Thyroid gland (tissue), 4 donors: ENCODE measurements around the gene SLC43A3. TPM values are rescaled to one million over a fixed set of nuclear protein-coding genes. Genes with fewer than 3 reads are reported as not detected.
A peak's percentile ranks its signal among the peaks of the same experiment; 100 is the strongest.

Source experiments
- DNase-seq, 2 donors: peaks; one replicate each; pipeline ENCODE4 v3.0.0-alpha.2; 2019
- H3K27ac ChIP-seq, 3 donors: fragments of 200-600 bp; sonication (generic); 1 replicate in 2 of 3; 2 replicates in 1 of 3; pipeline ENCODE4 v1.5.1; 2016 to 2019; ENCODE audit warnings: mild to moderate bottlenecking in 1 of 3, moderate library complexity in 1 of 3
- H3K27me3 ChIP-seq: fragments of 200-600 bp; sonication (generic); one replicate; pipeline ENCODE4 v1.5.1; 2019
- H3K36me3 ChIP-seq, 2 donors: fragments of 200-600 bp; sonication (generic); one replicate each; pipeline ENCODE4 v1.5.1; 2016 to 2019
- H3K4me1 ChIP-seq, 2 donors: fragments of 200-600 bp; sonication (generic); one replicate each; pipeline ENCODE4 v1.5.1; 2017 to 2019
- H3K4me3 ChIP-seq, 3 donors: fragments of 200-600 bp; sonication (generic); replicated peaks in 1 of 3; 1 replicate in 2 of 3; 2 replicates in 1 of 3; pipeline ENCODE4 v1.5.1; 2016; ENCODE audit warnings: mild to moderate bottlenecking in 1 of 3
- H3K9me3 ChIP-seq: fragments of 200-600 bp; sonication (generic); one replicate; pipeline ENCODE4 v1.5.1; 2017
- POLR2A ChIP-seq, 2 donors: fragments of 450-650 bp; IDR thresholded peaks; one replicate each; pipeline ENCODE4 v1.6.1; 2017; ENCODE audit warnings: antibody characterized with exemption in 2 of 2, mild to moderate bottlenecking in 2 of 2, moderate library complexity in 1 of 2
- WGBS, 2 donors: methylation state at CpG; one replicate each; pipeline ENCODE4 v1.1.5; 2017; 5-methylcytosine and 5-hydroxymethylcytosine counted together
- intact Hi-C: fragments of 100-400 bp; cut with DNase I; formaldehyde crosslinking; loops from one replicate; pipeline ENCODE4 v1.15.1; 2023
- total RNA-seq, 4 donors: library from RNA; depleted of rRNA; stranded (reverse); fragments of >200 nt; gene quantifications; one replicate each; pipeline ENCODE4 v1.2.3, GENCODE V29; 2016
- TF ChIP-seq, protein P1 (sequence below), 6 experiments: fragments of 200-600 bp in 3 of 6; fragments of 450-650 bp in 3 of 6; sonication (generic) in 3 of 6; IDR thresholded peaks; one replicate each; pipeline ENCODE4 v1.5.1; 2016 to 2019; ENCODE audit warnings: antibody characterized with exemption in 6 of 6, mild to moderate bottlenecking in 2 of 6, inconsistent platforms in 1 of 6, moderate library complexity in 1 of 6

The SLC43A3 gene
- 100 to 1,000 TPM; 124 to 321 (median 218) TPM for total RNA-seq

DNA sequence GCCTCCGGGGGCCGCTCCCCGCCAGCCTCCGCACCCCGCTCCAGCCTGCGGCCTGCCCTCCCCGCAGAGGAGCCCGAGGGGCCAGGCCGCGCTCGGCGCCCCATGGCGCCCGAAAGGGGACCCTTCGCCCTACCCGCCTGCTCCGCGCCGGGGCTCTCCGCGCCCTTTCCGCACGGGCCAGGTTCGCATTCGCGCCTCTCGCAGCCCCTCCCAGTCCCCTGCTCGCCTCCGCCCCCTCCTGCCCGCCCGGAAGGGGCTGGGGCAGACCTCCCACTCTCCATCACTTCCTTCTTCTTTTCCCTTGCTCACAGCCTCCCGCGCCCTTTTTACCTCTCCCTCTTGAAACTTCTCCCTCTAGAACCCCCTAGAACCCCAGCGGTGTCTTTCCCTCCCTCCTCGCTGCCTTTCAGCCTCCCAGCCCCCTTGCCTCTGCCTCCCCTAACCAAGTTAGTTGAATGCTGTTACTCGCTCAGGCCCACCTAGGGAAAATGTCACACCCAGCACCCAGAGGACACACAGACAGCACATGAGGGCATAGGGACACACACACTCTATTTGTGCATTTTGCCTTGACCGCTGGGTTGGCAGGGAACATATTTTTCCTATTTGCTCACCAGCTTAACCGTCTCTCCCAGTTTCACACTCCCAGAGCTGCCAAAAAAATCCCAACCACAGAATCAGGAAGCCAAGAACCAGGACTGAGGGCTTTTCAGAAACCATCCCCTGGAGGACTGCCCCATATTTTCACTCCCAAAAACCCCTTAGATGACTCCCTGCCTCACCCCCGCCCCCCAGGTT, at the start of gene SLC43A3:
Gene SLC43A3, minus strand, starts transcription at position 193 of the 798 bp plus-strand sequence. CDS start 949 bp downstream, outside the sequence.
- TF ChIP-seq, protein P1, sequence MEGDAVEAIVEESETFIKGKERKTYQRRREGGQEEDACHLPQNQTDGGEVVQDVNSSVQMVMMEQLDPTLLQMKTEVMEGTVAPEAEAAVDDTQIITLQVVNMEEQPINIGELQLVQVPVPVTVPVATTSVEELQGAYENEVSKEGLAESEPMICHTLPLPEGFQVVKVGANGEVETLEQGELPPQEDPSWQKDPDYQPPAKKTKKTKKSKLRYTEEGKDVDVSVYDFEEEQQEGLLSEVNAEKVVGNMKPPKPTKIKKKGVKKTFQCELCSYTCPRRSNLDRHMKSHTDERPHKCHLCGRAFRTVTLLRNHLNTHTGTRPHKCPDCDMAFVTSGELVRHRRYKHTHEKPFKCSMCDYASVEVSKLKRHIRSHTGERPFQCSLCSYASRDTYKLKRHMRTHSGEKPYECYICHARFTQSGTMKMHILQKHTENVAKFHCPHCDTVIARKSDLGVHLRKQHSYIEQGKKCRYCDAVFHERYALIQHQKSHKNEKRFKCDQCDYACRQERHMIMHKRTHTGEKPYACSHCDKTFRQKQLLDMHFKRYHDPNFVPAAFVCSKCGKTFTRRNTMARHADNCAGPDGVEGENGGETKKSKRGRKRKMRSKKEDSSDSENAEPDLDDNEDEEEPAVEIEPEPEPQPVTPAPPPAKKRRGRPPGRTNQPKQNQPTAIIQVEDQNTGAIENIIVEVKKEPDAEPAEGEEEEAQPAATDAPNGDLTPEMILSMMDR (IDR thresholded peaks at IDR 0.05), result no peak
- TF ChIP-seq POLR2A (IDR thresholded peaks at IDR 0.05), result peak in 1 of 2 donors; percentile 47
- Histone ChIP-seq H3K27me3 (no peaks in the 10 kb centered on the region), H3K4me1 (peaks cover 76 to 92% of the 10 kb centered on the region in 2 donors), H3K4me3 (peak within 1 kb of the TSS in 2 of 3 donors; percentile 8 to 42), H3K9me3 (no peaks in the 10 kb centered on the region), H3K36me3 (no peaks in the 10 kb centered on the region), H3K27ac (peak within 1 kb of the TSS; percentile 99 to 100 (median 99))
- WGBS, 2 donors, result 8 to 33% methylated on average over 30 to 36 of the region's 39 CpGs
- intact Hi-C loops, result no loop called here
- peak; percentile 66 to 79 for DNase-seq

GRCh38 chr11:57476047-57476756, 49.3 kb upstream of the SLC43A3 start:
- Histone ChIP-seq H3K27ac (no peak overlapping the region), H3K4me1 (peaks cover 0 to 10% of the 10 kb centered on the region in 2 donors), H3K36me3 (peaks cover 0 to 5% of the 10 kb centered on the region in 2 donors), H3K9me3 (no peaks in the 10 kb centered on the region), H3K27me3 (no peaks in the 10 kb centered on the region), H3K4me3 (peak overlapping the region in 1 of 3 donors; percentile 26)
- 36 to 52% methylated on average over 17 to 31 of the region's 80 CpGs for WGBS, 2 donors
- intact Hi-C loops, result no loop called here
- TF ChIP-seq, protein P1 (IDR thresholded peaks at IDR 0.05), result no peak
- no peak for TF ChIP-seq POLR2A (IDR thresholded peaks at IDR 0.05)
- DNase-seq, result peak; percentile 49 to 69

- DNase-seq, result no peak
- H3K4me3 ChIP-seq, result no peak overlapping the region
- TF ChIP-seq, protein P1 (IDR thresholded peaks at IDR 0.05), result no peak
- no peak for TF ChIP-seq POLR2A (IDR thresholded peaks at IDR 0.05)
- peaks cover 0 to 10% of the 10 kb centered on the region in 2 donors for H3K4me1 ChIP-seq
- H3K36me3 ChIP-seq, result peaks cover 0 to 5% of the 10 kb centered on the region in 2 donors
- H3K27ac ChIP-seq, result no peak overlapping the region
- WGBS, 2 donors, result 78 to 87% methylated on average over 5 of the region's 5 CpGs
- intact Hi-C loops, result no loop called here
- no peaks in the 10 kb centered on the region for H3K9me3 ChIP-seq
- no peaks in the 10 kb centered on the region for H3K27me3 ChIP-seq
Measured at GRCh38 chr11:57475671-57476046, 48.7 kb upstream of the SLC43A3 start.

GRCh38 chr11:57475191-57475590, 48.3 kb upstream of the SLC43A3 start:
- peaks cover 0 to 10% of the 10 kb centered on the region in 2 donors for H3K4me1 ChIP-seq
- TF ChIP-seq POLR2A (IDR thresholded peaks at IDR 0.05), result no peak
- TF ChIP-seq, protein P1 (IDR thresholded peaks at IDR 0.05), result no peak
- H3K4me3 ChIP-seq, result no peak overlapping the region
- DNase-seq, result no peak
- no peak overlapping the region for H3K27ac ChIP-seq
- H3K27me3 ChIP-seq, result no peaks in the 10 kb centered on the region
- no peaks in the 10 kb centered on the region for H3K9me3 ChIP-seq
- intact Hi-C loops, result no loop called here
- H3K36me3 ChIP-seq, result peaks cover 0 to 5% of the 10 kb centered on the region in 2 donors
- 40 to 70% methylated on average over 1 of the region's 1 CpG for WGBS, 2 donors

DNA sequence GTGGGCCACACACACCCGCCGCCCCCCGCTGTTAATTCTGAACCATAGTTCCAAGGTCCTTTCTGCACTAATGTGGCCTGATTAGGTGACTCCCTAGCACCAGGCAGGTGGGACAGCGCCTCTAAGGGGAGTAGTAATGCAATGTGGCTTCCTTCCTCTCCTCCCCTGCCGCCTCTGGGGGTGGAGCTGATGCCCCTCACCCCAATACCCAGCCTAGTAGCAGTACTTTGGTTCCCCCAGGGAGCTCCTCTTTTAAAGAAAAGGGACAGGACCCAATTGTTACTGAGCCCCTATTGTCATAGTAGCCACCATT, 47.8 kb upstream of the SLC43A3 start:
- 92 to 94% methylated on average over 5 of the region's 5 CpGs for WGBS, 2 donors
- Histone ChIP-seq H3K36me3 (peaks cover 2 to 5% of the 10 kb centered on the region in 2 donors), H3K27me3 (no peaks in the 10 kb centered on the region), H3K9me3 (no peaks in the 10 kb centered on the region), H3K4me1 (peaks cover 0 to 10% of the 10 kb centered on the region in 2 donors), H3K27ac (no peak overlapping the region), H3K4me3 (no peak overlapping the region)
- DNase-seq, result no peak
- no peak for TF ChIP-seq POLR2A (IDR thresholded peaks at IDR 0.05)
- TF ChIP-seq, protein P1 (IDR thresholded peaks at IDR 0.05), result no peak
- intact Hi-C loops, result no loop called here
